ENCODE data around the gene SYT6.
"Not testable (repeated sequence)": the region's sequence is repeated elsewhere in the genome, so short reads cannot be mapped to it uniquely, and the experiment has no call there.

Gene SYT6

GRCh38 chr1:114090738-114091505 lies 62.7 kb downstream of the SYT6 start:
- DNase-seq, result no peak

GRCh38 chr1:114089502-114090138 lies 64.0 kb downstream of the SYT6 start:
- DNase-seq, result no peak

DNA sequence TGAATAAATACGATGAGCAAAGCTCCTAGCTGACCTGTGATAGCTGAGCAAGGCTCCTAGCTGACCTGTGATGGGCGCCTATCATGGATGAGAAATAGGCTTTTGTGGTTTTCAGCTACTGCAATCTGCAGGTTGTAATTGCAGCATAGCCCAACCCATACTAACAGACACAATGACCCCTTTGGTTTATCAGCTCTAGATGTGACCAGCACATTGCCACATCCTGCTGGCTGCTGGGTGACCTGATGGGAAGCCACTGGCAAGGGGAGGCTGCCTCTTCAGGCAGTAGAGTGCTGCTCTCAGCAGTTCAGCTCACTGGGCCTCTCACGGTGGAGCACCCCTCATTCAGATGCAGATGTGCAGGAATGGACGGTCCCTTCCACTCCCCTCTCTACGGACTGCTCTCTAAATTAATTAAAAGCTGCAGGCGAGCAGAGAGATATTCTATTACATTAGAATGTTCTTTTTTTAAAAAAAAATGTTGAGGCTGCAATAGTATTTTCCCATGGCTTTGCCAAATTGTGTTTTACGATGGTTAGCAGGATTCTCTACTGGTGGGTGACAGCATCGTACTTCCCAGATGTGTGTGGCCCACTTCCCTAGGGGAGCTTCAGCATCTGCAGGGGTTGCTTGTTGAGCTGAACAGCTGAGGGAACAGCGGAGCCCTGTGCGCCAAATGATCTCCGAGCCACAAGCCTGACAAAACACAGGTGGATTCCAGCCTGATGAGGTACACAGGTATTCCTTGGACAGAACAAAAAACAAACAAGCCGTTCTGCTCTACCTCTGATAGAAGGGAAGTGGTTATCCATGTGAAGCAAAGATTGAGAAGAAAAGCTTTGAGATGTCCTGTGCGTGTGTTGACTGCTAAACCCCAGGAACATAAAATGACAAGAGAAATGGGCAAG lies 65.0 kb downstream of the SYT6 start:
- no peak for DNase-seq

DNA sequence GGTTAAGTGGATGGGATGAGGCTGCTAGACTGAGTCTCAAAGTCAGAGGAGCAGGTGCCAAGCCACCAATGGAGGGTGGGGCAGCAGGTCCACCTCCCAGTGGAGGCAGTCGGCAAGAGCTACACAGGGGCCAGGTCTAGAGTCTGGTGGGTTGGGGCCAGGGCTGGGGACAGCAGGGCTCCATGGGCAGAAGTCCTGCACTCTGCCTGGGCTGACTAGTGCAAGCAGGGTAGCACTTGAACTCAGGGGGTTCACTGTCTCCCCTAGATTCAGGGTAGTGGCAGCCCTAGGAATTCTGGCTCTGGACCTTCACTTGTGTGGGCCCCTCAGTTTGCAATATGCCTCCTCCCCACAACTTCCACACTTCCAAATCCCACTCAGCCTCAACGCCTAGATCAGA lies 66.2 kb downstream of the SYT6 start:
- no peak for DNase-seq

DNA sequence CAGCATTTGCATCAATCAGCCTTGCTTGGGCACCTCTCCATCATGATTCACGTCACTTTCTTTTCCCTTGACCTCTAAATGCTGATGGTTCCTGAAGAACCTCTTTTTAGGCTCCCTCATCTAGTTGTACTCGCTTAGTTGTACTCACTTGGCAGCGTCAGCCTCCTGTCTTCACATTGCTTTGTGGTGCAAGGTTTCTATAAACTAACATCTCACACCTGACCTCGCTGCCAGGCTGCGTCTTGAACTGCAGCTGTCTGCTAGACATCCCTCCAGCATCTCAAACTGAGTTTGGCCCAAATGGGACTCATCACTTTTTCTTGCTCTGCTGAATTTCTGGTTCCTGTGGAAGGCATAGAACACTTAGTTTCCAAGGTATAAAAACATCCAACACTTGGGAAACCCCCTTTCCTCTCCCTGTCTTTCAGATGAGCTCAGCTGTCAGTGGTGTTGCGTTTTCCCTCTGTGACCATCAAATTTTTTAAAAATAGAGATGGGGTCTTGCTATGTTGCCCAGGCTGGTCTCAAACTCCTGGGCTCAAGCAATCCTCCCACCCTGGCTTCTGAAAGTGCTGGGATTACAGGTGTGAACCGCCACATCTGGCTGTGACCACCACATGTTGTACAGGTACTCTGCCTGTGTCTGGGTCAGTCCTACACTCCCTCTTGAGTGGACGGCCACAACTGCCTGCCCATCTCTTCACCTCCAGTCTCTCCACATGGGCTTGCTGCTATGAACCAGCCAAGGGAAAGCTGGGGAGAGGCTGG lies 66.9 kb downstream of the SYT6 start:
- no peak for DNase-seq

DNA sequence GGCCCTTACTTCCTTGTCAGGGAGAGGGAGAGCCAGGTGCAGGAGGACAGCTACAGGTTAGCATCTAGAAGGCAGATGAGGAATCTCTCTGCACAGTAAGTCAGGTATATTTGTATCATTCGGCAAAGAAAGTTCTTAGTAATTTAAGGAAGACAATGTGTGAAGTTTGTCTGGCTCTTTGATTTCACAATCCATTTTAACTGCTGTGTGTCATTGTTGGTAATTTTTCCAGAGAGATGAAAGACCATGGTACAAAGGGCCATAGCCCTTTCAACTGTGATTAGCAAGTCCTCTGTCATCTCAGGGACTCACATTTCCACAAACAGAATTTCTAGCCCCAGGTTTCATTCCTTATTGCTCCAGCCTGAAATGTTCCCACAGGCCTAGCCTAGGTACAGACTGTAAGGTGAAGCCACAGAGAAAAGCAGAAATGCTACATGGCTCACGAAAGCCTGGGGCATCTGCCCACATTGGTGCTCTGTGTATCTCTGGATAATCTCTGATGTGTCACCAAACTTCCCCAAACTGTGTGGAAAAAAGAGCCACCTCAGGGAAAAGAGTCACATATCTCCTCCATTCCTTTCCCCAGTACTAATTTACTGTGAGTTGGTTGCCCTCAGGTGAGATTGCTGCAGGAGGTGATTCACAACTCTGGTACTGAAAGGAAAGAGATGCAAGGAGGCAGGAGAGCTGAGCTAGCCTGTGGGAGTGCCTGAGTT lies 70.6 kb downstream of the SYT6 start:
- DNase-seq, result no peak

GRCh38 chr1:114082304-114082630 lies 71.4 kb downstream of the SYT6 start:
- DNase-seq, result no peak

DNA sequence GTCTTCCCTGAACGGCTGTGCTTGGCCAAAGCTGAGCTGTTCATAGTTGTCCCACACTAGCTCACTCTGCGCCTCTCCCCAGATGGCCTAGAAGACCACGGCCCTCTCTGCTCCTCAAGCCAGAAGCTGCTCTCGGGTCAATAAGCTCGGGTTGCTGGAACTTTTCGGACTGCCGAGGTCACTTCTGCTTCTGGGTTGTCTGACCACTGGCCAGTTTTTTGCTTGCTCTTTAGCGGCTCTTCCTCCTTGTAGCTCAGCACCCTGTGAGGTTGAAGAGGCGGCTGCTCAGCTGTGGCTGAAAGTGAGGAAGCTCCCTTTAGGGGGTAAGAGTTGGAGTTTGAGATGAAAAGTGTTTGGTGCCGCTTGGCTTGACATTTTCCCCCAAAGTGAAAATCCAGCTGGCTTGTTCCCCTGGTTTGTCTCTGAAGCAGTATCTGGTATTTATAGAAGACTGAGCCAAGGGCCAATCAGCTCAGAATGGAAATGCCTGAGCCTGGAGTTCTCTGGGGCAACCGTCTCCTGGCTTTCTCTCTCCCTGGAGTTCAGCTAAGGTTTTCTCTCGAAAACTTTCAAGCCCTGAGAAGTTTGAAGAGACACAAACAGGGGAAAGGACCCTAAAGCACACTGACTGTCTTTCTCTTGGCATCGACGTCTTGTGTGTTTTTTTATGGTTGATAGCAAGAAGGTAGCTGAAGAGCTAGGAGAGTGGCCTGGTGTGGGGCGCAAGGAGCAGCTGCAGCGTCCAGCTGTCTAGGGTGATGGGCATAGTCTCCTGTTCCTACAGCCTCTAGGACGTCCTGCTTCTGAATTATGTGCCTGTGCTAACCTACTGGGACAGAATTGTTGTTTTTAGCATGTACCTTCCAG lies 72.0 kb downstream of the SYT6 start:
- DNase-seq, result no peak

- no peak for DNase-seq
Observed at GRCh38 chr1:114080511-114081436, 72.9 kb downstream of the SYT6 start.

- no peak for DNase-seq
Observed at GRCh38 chr1:114079596-114080190, 74.0 kb downstream of the SYT6 start.

DNA sequence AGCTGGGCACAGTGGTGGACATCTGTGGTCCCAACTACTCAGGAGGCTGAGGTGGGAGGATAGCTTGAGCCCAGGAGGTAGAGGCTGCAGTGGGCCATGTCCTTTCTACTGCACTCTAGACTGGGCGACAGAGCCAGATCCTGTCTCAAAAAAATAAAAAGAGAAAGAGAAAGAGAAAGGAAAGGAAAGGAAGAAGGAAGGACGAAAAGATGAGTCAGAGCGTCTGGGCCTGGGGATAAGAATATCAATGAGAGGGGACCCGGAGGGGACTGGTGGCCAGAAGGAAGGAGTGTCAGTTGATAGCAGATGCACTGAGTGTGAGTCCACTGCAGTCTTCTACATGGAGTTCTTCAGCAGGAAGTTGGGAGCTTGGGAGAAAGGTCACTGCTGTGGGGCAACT lies 75.6 kb downstream of the SYT6 start:
- DNase-seq, result no peak

GRCh38 chr1:114077188-114077587 lies 76.5 kb downstream of the SYT6 start:
- no peak for DNase-seq

DNA sequence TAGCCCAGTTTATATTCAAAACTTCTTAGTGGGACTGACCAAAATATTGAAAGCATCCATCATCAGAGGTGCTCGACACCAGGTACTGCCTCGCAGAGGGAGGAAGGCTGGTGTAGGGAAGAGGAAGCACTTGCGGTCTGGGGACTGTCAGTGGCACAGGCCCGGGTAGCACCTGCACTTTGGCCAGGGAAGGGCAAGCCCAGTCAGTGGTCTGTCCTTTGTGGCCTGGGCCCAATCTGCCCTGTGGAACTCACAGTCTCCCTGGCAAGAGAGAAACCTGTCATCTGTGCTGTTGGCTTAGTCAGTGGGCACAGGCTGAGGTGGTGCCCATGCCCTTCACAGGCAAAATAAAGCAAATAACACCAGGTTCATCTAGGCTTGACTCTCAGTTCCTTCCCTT lies 77.4 kb downstream of the SYT6 start:
- no peak for DNase-seq

GRCh38 chr1:114075546-114076242 lies 78.0 kb downstream of the SYT6 start:
- no peak for DNase-seq

GRCh38 chr1:114075105-114075504 lies 78.6 kb downstream of the SYT6 start:
- no peak for DNase-seq

DNA sequence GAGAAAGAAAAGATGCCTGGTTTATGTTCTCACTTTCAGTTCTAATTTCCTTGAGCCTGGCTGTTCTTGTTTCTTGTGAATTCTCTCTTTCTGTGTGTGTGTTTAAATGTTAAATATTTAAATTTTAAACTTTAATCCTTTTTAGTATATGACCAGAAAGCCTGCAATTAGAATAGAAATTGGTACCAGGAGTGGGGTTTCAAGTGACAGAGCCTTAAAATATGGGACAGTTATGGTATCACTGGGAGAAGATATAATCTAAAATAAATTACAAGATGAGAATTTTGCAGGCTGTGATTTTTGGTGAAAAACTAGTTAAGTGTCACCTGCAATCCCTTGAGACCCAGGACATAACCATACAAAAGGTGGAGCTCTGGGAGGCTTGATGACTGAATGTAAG lies 81.4 kb downstream of the SYT6 start:
- DNase-seq, result no peak

DNA sequence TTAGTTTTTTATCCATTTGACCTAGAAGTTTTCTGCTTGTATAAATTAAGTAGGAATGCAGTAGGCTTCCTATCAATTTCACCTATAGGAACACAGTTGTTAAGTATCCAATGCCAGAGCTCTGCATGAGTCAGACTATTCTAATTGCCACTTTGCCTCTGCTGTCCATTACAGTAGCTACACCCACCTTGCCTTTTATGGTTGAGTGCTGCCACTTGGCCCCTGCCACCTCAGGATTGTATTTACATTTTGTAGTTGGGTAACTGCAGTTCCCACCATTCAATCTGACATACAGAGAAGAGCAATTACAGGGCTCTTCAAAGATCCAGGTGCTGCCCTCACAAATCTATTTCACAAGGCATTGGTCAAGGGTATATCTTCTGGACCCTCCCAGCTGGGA lies 83.9 kb downstream of the SYT6 start:
- DNase-seq, result not testable (repeated sequence)

DNA sequence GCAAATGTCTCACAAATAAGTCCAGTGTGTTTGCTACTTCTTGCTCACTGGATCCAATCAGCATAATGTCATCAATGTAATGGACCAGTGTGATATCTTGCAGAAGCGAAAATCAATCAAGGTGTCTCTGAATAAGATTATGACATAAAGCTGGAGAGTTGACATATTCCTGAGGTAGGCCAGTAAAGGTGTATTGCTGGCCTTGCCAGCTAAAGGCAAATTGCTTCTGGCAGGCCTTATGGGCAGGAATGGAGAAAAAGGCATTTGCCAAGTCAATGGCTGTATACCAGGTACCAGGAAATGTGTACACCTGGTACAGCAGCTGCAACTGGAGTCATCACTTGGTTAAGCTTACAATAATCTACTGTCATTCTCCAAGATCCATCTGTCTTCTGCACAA lies 85.0 kb downstream of the SYT6 start:
- not testable (repeated sequence) for DNase-seq

DNA sequence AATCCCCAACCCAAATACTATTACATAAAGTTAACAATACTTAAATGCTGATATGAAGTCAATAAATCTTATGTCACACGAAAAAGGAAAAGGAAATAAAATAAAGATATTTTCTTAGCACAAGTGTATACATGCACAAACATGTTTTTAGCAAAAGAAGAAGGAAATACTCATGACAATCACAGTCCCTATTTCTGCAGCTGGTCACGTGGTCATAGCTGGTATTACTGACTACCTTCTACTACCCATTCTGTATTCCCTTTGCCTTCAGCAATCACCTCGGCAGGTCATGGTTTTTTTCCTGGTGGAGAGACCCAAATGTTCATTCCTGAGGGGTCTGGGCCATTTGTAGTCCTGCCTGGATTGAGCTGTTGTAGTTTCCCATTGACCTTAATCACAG lies 88.0 kb downstream of the SYT6 start:
- DNase-seq, result not testable (repeated sequence)

Measured in CD4-positive, alpha-beta T cell treated with Interferon gamma for 1 hour (primary cell).